Esophagus muscularis mucosa (tissue), 4 donors: Measurements from ENCODE around the gene CPS1. TPM values are rescaled to one million over a fixed set of nuclear protein-coding genes. Genes with fewer than 3 reads are reported as not detected.

Source experiments
- DNase-seq: peaks from one replicate; pipeline ENCODE4 v3.0.0-alpha.2; 2017; ENCODE audit errors: extremely low spot score
- H3K27ac ChIP-seq, 4 donors: fragments of 200-600 bp; sonication (generic); replicated peaks in 1 of 4; 1 replicate in 3 of 4; 2 replicates in 1 of 4; pipeline ENCODE4 v1.5.1; 2016 to 2019; ENCODE audit warnings: mild to moderate bottlenecking in 1 of 4
- H3K27me3 ChIP-seq, 4 donors: fragments of 200-600 bp; sonication (generic); one replicate each; pipeline versions ENCODE4 v1.5.1 to v1.6.0; 2016 to 2019
- H3K36me3 ChIP-seq, 4 donors: fragments of 200-600 bp; sonication (generic); one replicate each; pipeline ENCODE4 v1.5.1; 2016 to 2019
- H3K4me1 ChIP-seq, 4 donors: fragments of 200-600 bp; sonication (generic); one replicate each; pipeline ENCODE4 v1.5.1; 2016 to 2019
- H3K4me3 ChIP-seq, 4 donors: fragments of 200-600 bp; sonication (generic); 1 replicate in 2 of 4; 2 replicates in 2 of 4; pipeline ENCODE4 v1.5.1; 2016 to 2019; ENCODE audit warnings: mild to moderate bottlenecking in 4 of 4, moderate library complexity in 1 of 4
- H3K9me3 ChIP-seq, 4 donors: fragments of 200-600 bp; sonication (generic); 1 replicate in 3 of 4; 2 replicates in 1 of 4; pipeline ENCODE4 v1.5.1; 2016 to 2019
- CTCF ChIP-seq, 3 experiments: fragments of 200-600 bp in 2 of 3; fragments of 450-650 bp in 1 of 3; sonication (generic) in 2 of 3; IDR thresholded peaks; one replicate each; pipeline ENCODE4 v1.5.1; 2017 to 2019; ENCODE audit warnings: antibody characterized with exemption in 3 of 3, mild to moderate bottlenecking in 2 of 3, moderate library complexity in 1 of 3
- EP300 ChIP-seq: sonication (generic); formaldehyde crosslinking; IDR thresholded peaks from one replicate; pipeline ENCODE4 v1.6.1; 2017; ENCODE audit warnings: antibody characterized with exemption
- POLR2A ChIP-seq: fragments of 450-650 bp; IDR thresholded peaks from one replicate; pipeline ENCODE4 v1.6.1; 2017; ENCODE audit warnings: antibody characterized with exemption, moderate library complexity, mild to moderate bottlenecking, low read depth
- POLR2AphosphoS5 ChIP-seq, 2 donors: sonication (generic); formaldehyde crosslinking; IDR thresholded peaks; one replicate each; pipeline ENCODE4 v1.6.1; 2017; ENCODE audit warnings: antibody characterized with exemption in 2 of 2
- whole genome bisulfite sequencing: methylation state at CpG from one replicate; pipeline ENCODE4 v1.1.5; 2018; 5-methylcytosine and 5-hydroxymethylcytosine counted together
- intact Hi-C: fragments of 100-400 bp; cut with DNase I; formaldehyde crosslinking; loops from one replicate; pipeline ENCODE4 v1.15.1; 2023
- total RNA-seq, 4 donors: library from RNA; depleted of rRNA; stranded (reverse); fragments of >200 nt; gene quantifications; one replicate each; pipeline versions ENCODE4 v1.1.0 to v1.2.1, GENCODE V29; 2016

CPS1 gene
- total RNA-seq, 4 donors from 2014 or later = 1.0 to 2.4 (median 1.6) TPM

- 66% methylated on average over 5 of the region's 5 CpGs for WGBS
- no peak for TF ChIP-seq POLR2AphosphoS5 (IDR thresholded peaks at IDR 0.05)
- no peak for TF ChIP-seq EP300
- no peak for TF ChIP-seq CTCF (IDR thresholded peaks at IDR 0.05)
- no peak for TF ChIP-seq POLR2A
- Histone ChIP-seq H3K4me3 (no peak overlapping the region), H3K27ac (no peak overlapping the region), H3K4me1 (no peaks in the 10 kb centered on the region), H3K9me3 (no peaks in the 10 kb centered on the region), H3K27me3 (no peaks in the 10 kb centered on the region), H3K36me3 (no peaks in the 10 kb centered on the region)
- DNase-seq = no peak
- intact Hi-C loops = no loop called here
Observed at GRCh38 chr2:210539578-210540416, 16.6 kb upstream of the CPS1 start.

GRCh38 chr2:210540471-210540870, 15.9 kb upstream of the CPS1 start:
- no peaks in the 10 kb centered on the region for H3K9me3 ChIP-seq
- H3K27ac ChIP-seq = no peak overlapping the region
- H3K36me3 ChIP-seq = no peaks in the 10 kb centered on the region
- no peak overlapping the region for H3K4me3 ChIP-seq
- H3K27me3 ChIP-seq = no peaks in the 10 kb centered on the region
- WGBS = 93% methylated on average over 4 of the region's 4 CpGs
- TF ChIP-seq POLR2A (no peak), EP300 (no peak), CTCF (IDR thresholded peaks at IDR 0.05) (no peak), POLR2AphosphoS5 (IDR thresholded peaks at IDR 0.05) (no peak)
- DNase-seq = no peak
- intact Hi-C loops = no loop called here
- H3K4me1 ChIP-seq = no peaks in the 10 kb centered on the region

- Histone ChIP-seq H3K27me3 (no peaks in the 10 kb centered on the region), H3K4me3 (no peak overlapping the region), H3K4me1 (no peaks in the 10 kb centered on the region), H3K9me3 (no peaks in the 10 kb centered on the region), H3K36me3 (no peaks in the 10 kb centered on the region), H3K27ac (no peak overlapping the region)
- no peak for TF ChIP-seq POLR2AphosphoS5 (IDR thresholded peaks at IDR 0.05)
- WGBS = 42% methylated on average over 2 of the region's 2 CpGs
- DNase-seq = no peak
- intact Hi-C loops = no loop called here
Observed at GRCh38 chr2:210540900-210541289, 15.5 kb upstream of the CPS1 start.

- Histone ChIP-seq H3K27ac (no peak overlapping the region), H3K27me3 (no peaks in the 10 kb centered on the region), H3K4me1 (no peaks in the 10 kb centered on the region), H3K9me3 (no peaks in the 10 kb centered on the region), H3K36me3 (no peaks in the 10 kb centered on the region), H3K4me3 (no peak overlapping the region)
- no peak for DNase-seq
- WGBS = 34% methylated on average over 3 of the region's 3 CpGs
- intact Hi-C loops = no loop called here
- no peak for TF ChIP-seq EP300
- TF ChIP-seq POLR2AphosphoS5 (IDR thresholded peaks at IDR 0.05) = no peak
- no peak for TF ChIP-seq CTCF (IDR thresholded peaks at IDR 0.05)
- no peak for TF ChIP-seq POLR2A
Observed at GRCh38 chr2:210541290-210541902, 15.0 kb upstream of the CPS1 start.

- intact Hi-C loops = no loop called here
- TF ChIP-seq POLR2AphosphoS5 (IDR thresholded peaks at IDR 0.05) = no peak
- DNase-seq = no peak
- Histone ChIP-seq H3K36me3 (no peaks in the 10 kb centered on the region), H3K4me3 (no peak overlapping the region), H3K27me3 (no peaks in the 10 kb centered on the region), H3K4me1 (no peaks in the 10 kb centered on the region), H3K27ac (no peak overlapping the region), H3K9me3 (no peaks in the 10 kb centered on the region)
- WGBS = 87% methylated on average over 3 of the region's 3 CpGs
Observed at GRCh38 chr2:210544007-210544590, 12.3 kb upstream of the CPS1 start.
